ENCODE measurements around the gene RBSN. TPM values are rescaled to one million over a fixed set of nuclear protein-coding genes. Genes with fewer than 3 reads are reported as not detected.

RBSN gene
- total and polyA plus RNA-seq, 2 experiments from 2014 or later: 19.1 to 21.2 TPM

- no peaks in the 10 kb centered on the region for H3K9me3 ChIP-seq (ENCODE audit: low read depth)
- no peak overlapping the region for H3K4me2 ChIP-seq
- no peaks in the 10 kb centered on the region for H3K79me2 ChIP-seq
- H3K4me1 ChIP-seq (ENCODE audit: insufficient read depth): no peaks in the 10 kb centered on the region
- no peaks in the 10 kb centered on the region for H3K27me3 ChIP-seq
- DNase-seq (ENCODE audit: low spot score): no peak
- 54% methylated on average over 6 of the region's 6 CpGs for WGBS (ENCODE audit: low lambda C conversion rate, missing lambda C conversion rate)
- H3K4me3 ChIP-seq: no peak overlapping the region
- H3K9me2 ChIP-seq (replicated peaks; ENCODE audit: insufficient read depth): no peaks in the 10 kb centered on the region
- no peak overlapping the region for H3K27ac ChIP-seq
- no peaks in the 10 kb centered on the region for H3K36me3 ChIP-seq (replicated peaks; ENCODE audit: insufficient read depth, low read depth)
- no peaks in the 10 kb centered on the region for H4K20me1 ChIP-seq (ENCODE audit: insufficient read depth, poor library complexity, severe bottlenecking)
- TF ChIP-seq CTCF (IDR thresholded peaks at IDR 0.05; ENCODE audit: poor library complexity) (no peak), EZH2 (IDR thresholded peaks at IDR 0.05; ENCODE audit: borderline replicate concordance) (no peak), EZH2phosphoT487 (IDR thresholded peaks at IDR 0.05; ENCODE audit: low read depth, severe bottlenecking, unreplicated experiment) (no peak)
- H2AFZ ChIP-seq: no peak overlapping the region
Observed at GRCh38 chr3:15113471-15113870, 14.5 kb upstream of the RBSN start.

GRCh38 chr3:15112011-15112410, 13.1 kb upstream of the RBSN start:
- H3K27ac ChIP-seq: no peak overlapping the region
- H2AFZ ChIP-seq: no peak overlapping the region
- no peaks in the 10 kb centered on the region for H3K27me3 ChIP-seq
- no peak for DNase-seq (ENCODE audit: low spot score)
- WGBS (ENCODE audit: low lambda C conversion rate, missing lambda C conversion rate): 66% methylated on average over 3 of the region's 3 CpGs
- TF ChIP-seq EZH2 (IDR thresholded peaks at IDR 0.05; ENCODE audit: borderline replicate concordance) (no peak), CTCF (IDR thresholded peaks at IDR 0.05; ENCODE audit: poor library complexity) (no peak), EZH2phosphoT487 (IDR thresholded peaks at IDR 0.05; ENCODE audit: low read depth, severe bottlenecking, unreplicated experiment) (no peak)
- H3K9me2 ChIP-seq (replicated peaks; ENCODE audit: insufficient read depth): no peaks in the 10 kb centered on the region
- H3K9me3 ChIP-seq (ENCODE audit: low read depth): no peaks in the 10 kb centered on the region
- no peaks in the 10 kb centered on the region for H3K79me2 ChIP-seq
- no peaks in the 10 kb centered on the region for H3K4me1 ChIP-seq (ENCODE audit: insufficient read depth)
- no peak overlapping the region for H3K4me2 ChIP-seq
- no peaks in the 10 kb centered on the region for H3K36me3 ChIP-seq (replicated peaks; ENCODE audit: insufficient read depth, low read depth)
- no peak overlapping the region for H3K4me3 ChIP-seq
- no peaks in the 10 kb centered on the region for H4K20me1 ChIP-seq (ENCODE audit: insufficient read depth, poor library complexity, severe bottlenecking)

GRCh38 chr3:15110206-15110605, 11.3 kb upstream of the RBSN start:
- H2AFZ ChIP-seq: no peak overlapping the region
- H3K9me2 ChIP-seq (replicated peaks; ENCODE audit: insufficient read depth): no peaks in the 10 kb centered on the region
- no peaks in the 10 kb centered on the region for H3K9me3 ChIP-seq (ENCODE audit: low read depth)
- no peaks in the 10 kb centered on the region for H3K27me3 ChIP-seq
- no peak overlapping the region for H3K4me3 ChIP-seq
- H3K4me2 ChIP-seq: no peak overlapping the region
- no peak overlapping the region for H3K27ac ChIP-seq
- 75% methylated on average over 4 of the region's 4 CpGs for WGBS (ENCODE audit: low lambda C conversion rate, missing lambda C conversion rate)
- no peaks in the 10 kb centered on the region for H3K79me2 ChIP-seq
- no peaks in the 10 kb centered on the region for H3K36me3 ChIP-seq (replicated peaks; ENCODE audit: insufficient read depth, low read depth)
- no peak for TF ChIP-seq EZH2 (IDR thresholded peaks at IDR 0.05; ENCODE audit: borderline replicate concordance)
- no peak for TF ChIP-seq CTCF (IDR thresholded peaks at IDR 0.05; ENCODE audit: poor library complexity)
- TF ChIP-seq EZH2phosphoT487 (IDR thresholded peaks at IDR 0.05; ENCODE audit: low read depth, severe bottlenecking, unreplicated experiment): no peak
- H3K4me1 ChIP-seq (ENCODE audit: insufficient read depth): no peaks in the 10 kb centered on the region
- H4K20me1 ChIP-seq (ENCODE audit: insufficient read depth, poor library complexity, severe bottlenecking): no peaks in the 10 kb centered on the region
- DNase-seq (ENCODE audit: low spot score): no peak

GRCh38 chr3:15108869-15109268, 9.9 kb upstream of the RBSN start:
- H2AFZ ChIP-seq: no peak overlapping the region
- WGBS (ENCODE audit: low lambda C conversion rate, missing lambda C conversion rate): 89% methylated on average over 4 of the region's 4 CpGs
- no peaks in the 10 kb centered on the region for H4K20me1 ChIP-seq (ENCODE audit: insufficient read depth, poor library complexity, severe bottlenecking)
- no peaks in the 10 kb centered on the region for H3K27me3 ChIP-seq
- no peaks in the 10 kb centered on the region for H3K9me3 ChIP-seq (ENCODE audit: low read depth)
- no peaks in the 10 kb centered on the region for H3K36me3 ChIP-seq (replicated peaks; ENCODE audit: insufficient read depth, low read depth)
- no peak overlapping the region for H3K4me3 ChIP-seq
- no peaks in the 10 kb centered on the region for H3K4me1 ChIP-seq (ENCODE audit: insufficient read depth)
- no peak overlapping the region for H3K4me2 ChIP-seq
- TF ChIP-seq CTCF (IDR thresholded peaks at IDR 0.05; ENCODE audit: poor library complexity) (no peak), EZH2phosphoT487 (IDR thresholded peaks at IDR 0.05; ENCODE audit: low read depth, severe bottlenecking, unreplicated experiment) (no peak), EZH2 (IDR thresholded peaks at IDR 0.05; ENCODE audit: borderline replicate concordance) (no peak)
- H3K27ac ChIP-seq: no peak overlapping the region
- no peaks in the 10 kb centered on the region for H3K79me2 ChIP-seq
- H3K9me2 ChIP-seq (replicated peaks; ENCODE audit: insufficient read depth): no peaks in the 10 kb centered on the region
- no peak for DNase-seq (ENCODE audit: low spot score)

Data from hepatocyte (in vitro differentiated cells).